H1 (cell line): ENCODE measurements around the gene RADIL.

Experiments
- BRCA1 ChIP-seq: IDR thresholded peaks from 2 replicates; pipeline ENCODE4 v1.6.1; 2012; ENCODE audit warnings: low read depth, low read length, improper control_type of control experiment
- CEBPB ChIP-seq: IDR thresholded peaks from 2 replicates; pipeline ENCODE4 v1.6.1; 2012; ENCODE audit warnings: low read depth, low read length
- EZH2 ChIP-seq: fragments of 200-600 bp; sonication (generic); IDR thresholded peaks from 2 replicates; pipeline ENCODE4 v1.7.1; 2012; ENCODE audit warnings: low read depth, mild to moderate bottlenecking, moderate library complexity, low read length, inconsistent platforms; ENCODE audit not compliant: severe bottlenecking
- HDAC6 ChIP-seq: IDR thresholded peaks from one replicate; pipeline ENCODE4 v1.7.1; 2012; ENCODE audit warnings: low read depth, mild to moderate bottlenecking, inconsistent platforms, low read length, moderate library complexity
- JUND ChIP-seq: IDR thresholded peaks from 2 replicates; pipeline ENCODE4 v1.6.1; 2011; ENCODE audit warnings: mild to moderate bottlenecking, improper control_type of control experiment, low read length
- POLR2A ChIP-seq, 2 experiments: IDR thresholded peaks; 1 replicate in 1 of 2; 2 replicates in 1 of 2; pipeline ENCODE4 v1.6.1; 2011; ENCODE audit warnings: low read depth in 2 of 2, low read length in 2 of 2, mild to moderate bottlenecking in 2 of 2; ENCODE audit errors: control extremely low read depth in 1 of 2
- POLR2AphosphoS5 ChIP-seq: IDR thresholded peaks from 2 replicates; pipeline ENCODE4 v1.6.1; 2011; ENCODE audit warnings: low read depth, low read length
- RFX5 ChIP-seq: IDR thresholded peaks from 2 replicates; pipeline ENCODE4 v1.6.1; 2011; ENCODE audit warnings: low read depth, low read length, improper control_type of control experiment, borderline replicate concordance
- RXRA ChIP-seq: IDR thresholded peaks from 2 replicates; pipeline ENCODE4 v1.6.1; 2011; ENCODE audit warnings: low read depth, mild to moderate bottlenecking, low read length, moderate library complexity; ENCODE audit not compliant: insufficient read depth
- SIN3A ChIP-seq, 2 experiments: IDR thresholded peaks in 1 of 2; conservative IDR thresholded peaks in 1 of 2; 2 replicates each; pipeline ENCODE4 v1.6.1; 2011 to 2012; ENCODE audit warnings: low read length in 2 of 2, improper control_type of control experiment in 1 of 2, low read depth in 1 of 2, mild to moderate bottlenecking in 1 of 2
- TAF1 ChIP-seq: IDR thresholded peaks from 2 replicates; pipeline ENCODE4 v1.6.1; 2011; ENCODE audit warnings: mild to moderate bottlenecking, low read depth, low read length
- TCF12 ChIP-seq: IDR thresholded peaks from 2 replicates; pipeline ENCODE4 v1.6.1; 2011; ENCODE audit warnings: low read depth, mild to moderate bottlenecking, low read length
- TF ChIP-seq, protein P1 (sequence below), 3 experiments: IDR thresholded peaks; 1 replicate in 2 of 3; 2 replicates in 1 of 3; pipeline versions ENCODE4 v1.5.1 to v1.6.1; 2011; ENCODE audit warnings: low read length in 3 of 3, mild to moderate bottlenecking in 3 of 3, inconsistent platforms in 2 of 3, low read depth in 1 of 3, moderate library complexity in 1 of 3; ENCODE audit not compliant: insufficient read depth in 1 of 3; ENCODE audit errors: control extremely low read depth in 1 of 3
- TF ChIP-seq, protein P2 (sequence below): IDR thresholded peaks from 2 replicates; pipeline ENCODE4 v1.6.1; 2011; ENCODE audit warnings: low read depth, mild to moderate bottlenecking, low read length; ENCODE audit not compliant: insufficient read depth

DNA sequence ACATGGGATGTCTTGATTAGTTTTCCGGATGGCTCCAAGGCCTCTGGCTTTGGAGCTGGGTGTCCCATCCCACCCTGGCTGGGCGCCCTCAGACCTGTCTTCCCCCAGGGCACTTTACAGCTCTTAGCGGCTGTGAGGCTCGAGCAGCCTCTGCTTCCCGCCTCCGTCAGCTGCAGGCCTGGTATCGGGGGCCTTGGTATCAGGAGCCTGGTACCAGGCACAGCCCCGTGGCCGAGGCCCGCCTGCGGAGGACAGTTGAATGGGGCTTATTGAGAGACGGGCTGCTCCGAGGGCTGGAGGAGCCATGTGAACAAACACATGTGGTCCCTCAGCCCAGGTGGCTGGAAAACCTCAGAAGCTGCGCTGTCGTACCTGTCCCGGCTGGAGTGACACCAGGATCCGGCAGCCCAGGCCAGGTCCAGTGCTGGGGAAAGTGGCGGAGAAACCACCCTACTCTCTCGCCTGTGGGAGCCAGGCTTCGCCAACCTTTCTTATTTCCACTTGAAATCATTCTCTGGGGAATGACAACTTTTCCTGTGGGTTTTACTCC lies 132.0 kb downstream of the RADIL start:
- TF ChIP-seq, protein P1, sequence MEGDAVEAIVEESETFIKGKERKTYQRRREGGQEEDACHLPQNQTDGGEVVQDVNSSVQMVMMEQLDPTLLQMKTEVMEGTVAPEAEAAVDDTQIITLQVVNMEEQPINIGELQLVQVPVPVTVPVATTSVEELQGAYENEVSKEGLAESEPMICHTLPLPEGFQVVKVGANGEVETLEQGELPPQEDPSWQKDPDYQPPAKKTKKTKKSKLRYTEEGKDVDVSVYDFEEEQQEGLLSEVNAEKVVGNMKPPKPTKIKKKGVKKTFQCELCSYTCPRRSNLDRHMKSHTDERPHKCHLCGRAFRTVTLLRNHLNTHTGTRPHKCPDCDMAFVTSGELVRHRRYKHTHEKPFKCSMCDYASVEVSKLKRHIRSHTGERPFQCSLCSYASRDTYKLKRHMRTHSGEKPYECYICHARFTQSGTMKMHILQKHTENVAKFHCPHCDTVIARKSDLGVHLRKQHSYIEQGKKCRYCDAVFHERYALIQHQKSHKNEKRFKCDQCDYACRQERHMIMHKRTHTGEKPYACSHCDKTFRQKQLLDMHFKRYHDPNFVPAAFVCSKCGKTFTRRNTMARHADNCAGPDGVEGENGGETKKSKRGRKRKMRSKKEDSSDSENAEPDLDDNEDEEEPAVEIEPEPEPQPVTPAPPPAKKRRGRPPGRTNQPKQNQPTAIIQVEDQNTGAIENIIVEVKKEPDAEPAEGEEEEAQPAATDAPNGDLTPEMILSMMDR (IDR thresholded peaks at IDR 0.05; ENCODE audit: control extremely low read depth in 1 of 3, insufficient read depth in 1 of 3, low read depth in 1 of 3, low read length in 3 of 3) = no peak
- TF ChIP-seq RFX5 (no peak), EZH2 (no peak), TAF1 (no peak), RXRA (no peak), POLR2A (IDR thresholded peaks at IDR 0.05; ENCODE audit: control extremely low read depth in 1 of 2, low read depth in 2 of 2, low read length in 2 of 2) (no peak), HDAC6 (no peak), JUND (no peak), TCF12 (no peak), BRCA1 (no peak), SIN3A (conservative IDR thresholded peaks at IDR 0.05 in 1 of 2, IDR thresholded peaks at IDR 0.05 in 1 of 2; ENCODE audit: low read depth in 1 of 2, low read length in 2 of 2) (no peak), POLR2AphosphoS5 (no peak), CEBPB (no peak)
- TF ChIP-seq, protein P2, sequence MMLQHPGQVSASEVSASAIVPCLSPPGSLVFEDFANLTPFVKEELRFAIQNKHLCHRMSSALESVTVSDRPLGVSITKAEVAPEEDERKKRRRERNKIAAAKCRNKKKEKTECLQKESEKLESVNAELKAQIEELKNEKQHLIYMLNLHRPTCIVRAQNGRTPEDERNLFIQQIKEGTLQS = no peak
